GM23338 (cell line): ENCODE data around the gene MTNR1B. TPM values are rescaled to one million over a fixed set of nuclear protein-coding genes. Genes with fewer than 3 reads are reported as not detected.

Experiments
- ATAC-seq: fragments of 200-7000 bp; cut with Tn5 transposase; 3 replicates; pipeline ENCODE4 v1.9.1; 2020
- DNase-seq: peaks from one replicate; pipeline ENCODE4 v3.0.0-alpha.2; 2015; ENCODE audit warnings: low spot score
- H2AFZ ChIP-seq: fragments of 200-600 bp; sonication (generic); 2 replicates; pipeline ENCODE4 v1.8.0; 2016; ENCODE audit warnings: antibody characterized with exemption, mild to moderate bottlenecking, moderate library complexity
- H3F3A ChIP-seq: fragments of 200-600 bp; sonication (generic); replicated peaks from 2 replicates; pipeline ENCODE4 v1.8.0; 2017; ENCODE audit warnings: antibody characterized with exemption, mixed run types, low read depth
- H3K27ac ChIP-seq: fragments of 200-600 bp; sonication (generic); 2 replicates; pipeline ENCODE4 v1.6.1; 2016; ENCODE audit warnings: low read depth
- H3K27me3 ChIP-seq: fragments of 200-600 bp; sonication (generic); 2 replicates; pipeline ENCODE4 v1.8.0; 2016; ENCODE audit warnings: mild to moderate bottlenecking, mixed run types, moderate library complexity; ENCODE audit not compliant: insufficient read depth
- H3K36me3 ChIP-seq: fragments of 200-600 bp; sonication (generic); 2 replicates; pipeline ENCODE4 v1.8.0; 2016; ENCODE audit warnings: mild to moderate bottlenecking; ENCODE audit not compliant: insufficient read depth
- H3K4me1 ChIP-seq: fragments of 200-600 bp; sonication (generic); 2 replicates; pipeline ENCODE4 v1.8.0; 2016; ENCODE audit warnings: mild to moderate bottlenecking, moderate library complexity; ENCODE audit not compliant: insufficient read depth
- H3K4me2 ChIP-seq: fragments of 200-600 bp; sonication (generic); 2 replicates; pipeline ENCODE4 v1.7.1; 2017; ENCODE audit warnings: mixed run types
- H3K4me3 ChIP-seq: fragments of 200-600 bp; sonication (generic); 2 replicates; pipeline ENCODE4 v1.6.1; 2016; ENCODE audit warnings: mixed run types
- H3K79me2 ChIP-seq: fragments of 200-600 bp; sonication (generic); replicated peaks from 2 replicates; pipeline ENCODE4 v1.8.0; 2017; ENCODE audit warnings: mild to moderate bottlenecking; ENCODE audit not compliant: insufficient read depth
- H3K9me2 ChIP-seq: fragments of 200-600 bp; sonication (generic); 2 replicates; pipeline ENCODE4 v1.8.0; 2017; ENCODE audit not compliant: insufficient read depth
- H4K20me1 ChIP-seq: fragments of 200-600 bp; sonication (generic); replicated peaks from 2 replicates; pipeline ENCODE4 v1.8.0; 2017; ENCODE audit warnings: mild to moderate bottlenecking; ENCODE audit not compliant: insufficient read depth
- H3K27ac Mint-ChIP-seq: 2 replicates; pipeline ENCODE4 v1.8.0; 2020; ENCODE audit warnings: inconsistent platforms, mild to moderate bottlenecking, moderate library complexity, mixed read lengths
- H3K27me3 Mint-ChIP-seq: 3 replicates; pipeline ENCODE4 v1.8.0; 2022; ENCODE audit warnings: low read depth, mild to moderate bottlenecking, moderate library complexity, mixed read lengths, inconsistent platforms; ENCODE audit not compliant: insufficient read depth, poor library complexity
- H3K36me3 Mint-ChIP-seq: 3 replicates; pipeline ENCODE4 v1.8.0; 2021; ENCODE audit warnings: low read depth, mild to moderate bottlenecking, inconsistent platforms, moderate library complexity, mixed read lengths
- H3K4me1 Mint-ChIP-seq: 3 replicates; pipeline ENCODE4 v1.8.0; 2020; ENCODE audit warnings: mild to moderate bottlenecking, inconsistent platforms, mixed read lengths
- H3K4me3 Mint-ChIP-seq: 3 replicates; pipeline ENCODE4 v1.8.0; 2021; ENCODE audit warnings: moderate library complexity, mild to moderate bottlenecking, inconsistent platforms, mixed read lengths
- H3K9me3 Mint-ChIP-seq: 3 replicates; pipeline ENCODE4 v1.8.0; 2020; ENCODE audit warnings: moderate library complexity, mild to moderate bottlenecking, inconsistent platforms, mixed read lengths
- CREB1 ChIP-seq: fragments of 250-450 bp; sonication (Bioruptor Pico); IDR thresholded peaks from 2 replicates; pipeline ENCODE4 v1.5.0; 2020; ENCODE audit warnings: low read depth, mild to moderate bottlenecking, moderate library complexity
- CTCF ChIP-seq, 2 experiments: fragments of 200-600 bp in 1 of 2; sonication (generic) in 1 of 2; conservative IDR thresholded peaks; 2 replicates each; pipeline versions ENCODE4 v1.5.1 to v1.6.1; 2016 to 2017; ENCODE audit warnings: antibody characterized with exemption in 2 of 2, low read depth in 2 of 2, mild to moderate bottlenecking in 2 of 2, moderate library complexity in 1 of 2
- EZH2 ChIP-seq: fragments of 200-600 bp; sonication (generic); IDR thresholded peaks from one replicate; pipeline ENCODE4 v1.8.0; 2017; ENCODE audit warnings: antibody characterized with exemption, mild to moderate bottlenecking, low read depth; ENCODE audit not compliant: unreplicated experiment
- EZH2phosphoT487 ChIP-seq: fragments of 200-600 bp; sonication (generic); IDR thresholded peaks from one replicate; pipeline ENCODE4 v1.8.1; 2018; ENCODE audit warnings: antibody characterized with exemption; ENCODE audit not compliant: unreplicated experiment
- JUNB ChIP-seq: IDR thresholded peaks from one replicate; pipeline ENCODE4 v1.6.1; 2016; ENCODE audit warnings: antibody characterized with exemption; ENCODE audit not compliant: unreplicated experiment
- STAT1 ChIP-seq: IDR thresholded peaks from one replicate; pipeline ENCODE4 v1.6.1; 2016; ENCODE audit warnings: antibody characterized with exemption; ENCODE audit not compliant: unreplicated experiment
- ZNF114 ChIP-seq: fragments of 250-450 bp; sonication (Bioruptor Pico); IDR thresholded peaks from 2 replicates; pipeline ENCODE4 v1.5.0; 2020; ENCODE audit warnings: mild to moderate bottlenecking, moderate library complexity
- polyA plus RNA-seq: library from polyadenylated mRNA; unstranded; fragments of >200 nt; fragmentation: Nextera tagmentation; extraction: Ambion mirVana; gene quantifications from 2 replicates; pipeline ENCODE4 v1.2.1, GENCODE V29; 2016
- total RNA-seq: library from RNA; depleted of rRNA; stranded (reverse); fragments of >200 nt; shearing (Covaris generic); gene quantifications from 2 replicates; pipeline ENCODE4 v1.2.3, GENCODE V29; 2014

The MTNR1B gene
- total and polyA plus RNA-seq, 2 experiments from 2014 or later, result not detected

- no peaks in the 10 kb centered on the region for H3K27me3 ChIP-seq
- peak; percentile 66 for ATAC-seq
- H3K4me1 Mint-ChIP-seq, result 0 out of 3 replicates have a peak, but pooled peaks cover 6% of the 10 kb centered on the region
- no peaks in the 10 kb centered on the region for H3K9me2 ChIP-seq
- H3K4me2 ChIP-seq, result no peak overlapping the region
- H3K79me2 ChIP-seq, result no peaks in the 10 kb centered on the region
- H3K4me3 Mint-ChIP-seq, result no peak overlapping the region
- no peak overlapping the region for H3K27ac Mint-ChIP-seq
- no peak overlapping the region for H2AFZ ChIP-seq
- H4K20me1 ChIP-seq, result no peaks in the 10 kb centered on the region
- H3K4me1 ChIP-seq, result no peaks in the 10 kb centered on the region
- peaks cover 5% of the 10 kb centered on the region for H3K27me3 Mint-ChIP-seq
- H3K27ac ChIP-seq, result no peak overlapping the region
- peaks cover 15% of the 10 kb centered on the region; the same call in 2 of the 3 replicates for H3K36me3 Mint-ChIP-seq
- H3K4me3 ChIP-seq, result no peak overlapping the region
- DNase-seq, result peak; percentile 44
- TF ChIP-seq JUNB, result no peak
- peak; percentile 30 to 47 for TF ChIP-seq CTCF (conservative IDR thresholded peaks at IDR 0.05; ENCODE audit: low read depth in 2 of 2)
- H3F3A ChIP-seq, result no peaks in the 10 kb centered on the region
- H3K36me3 ChIP-seq, result no peaks in the 10 kb centered on the region
- peaks cover 26% of the 10 kb centered on the region for H3K9me3 Mint-ChIP-seq
Measured at GRCh38 chr11:93017821-93018690, 48.6 kb downstream of the MTNR1B start.

GRCh38 chr11:93020248-93021046 lies 51.0 kb downstream of the MTNR1B start:
- Mint-ChIP-seq H3K4me1 (0 out of 3 replicates have a peak, but pooled peaks cover 6% of the 10 kb centered on the region), H3K4me3 (no peak overlapping the region), H3K27me3 (peaks cover under 1% of the 10 kb centered on the region), H3K27ac (no peak overlapping the region), H3K36me3 (peaks cover 13% of the 10 kb centered on the region; the same call in 1 of the 3 replicates), H3K9me3 (peaks cover 26% of the 10 kb centered on the region)
- Histone ChIP-seq H3K79me2 (no peaks in the 10 kb centered on the region), H4K20me1 (no peaks in the 10 kb centered on the region), H3K27me3 (no peaks in the 10 kb centered on the region), H3K27ac (no peak overlapping the region), H2AFZ (peak overlapping the region; percentile 61), H3K4me3 (no peak overlapping the region), H3K36me3 (no peaks in the 10 kb centered on the region), H3K4me2 (no peak overlapping the region), H3K9me2 (no peaks in the 10 kb centered on the region), H3K4me1 (no peaks in the 10 kb centered on the region), H3F3A (no peaks in the 10 kb centered on the region)
- no peak for TF ChIP-seq CREB1 (CRISPR knock-in tag)
- TF ChIP-seq JUNB, result no peak
- ATAC-seq (no peak; the same call in 2 of the 3 replicates), DNase-seq (no peak)

GRCh38 chr11:93024369-93024768 lies 54.9 kb downstream of the MTNR1B start:
- H3K27me3 ChIP-seq, result no peaks in the 10 kb centered on the region
- no peaks in the 10 kb centered on the region for H3K79me2 ChIP-seq
- DNase-seq (no peak), ATAC-seq (no peak)
- H4K20me1 ChIP-seq, result no peaks in the 10 kb centered on the region
- H3K27me3 Mint-ChIP-seq, result no peaks in the 10 kb centered on the region
- H3K4me3 ChIP-seq, result no peak overlapping the region
- H3K4me1 Mint-ChIP-seq, result 0 out of 3 replicates have a peak, but pooled peaks cover 6% of the 10 kb centered on the region
- H3K9me2 ChIP-seq, result no peaks in the 10 kb centered on the region
- no peak overlapping the region for H3K4me2 ChIP-seq
- no peak overlapping the region for H3K27ac ChIP-seq
- no peak overlapping the region for H3K4me3 Mint-ChIP-seq
- no peak overlapping the region for H2AFZ ChIP-seq
- no peaks in the 10 kb centered on the region for H3K4me1 ChIP-seq
- no peaks in the 10 kb centered on the region for H3F3A ChIP-seq
- no peaks in the 10 kb centered on the region for H3K9me3 Mint-ChIP-seq
- no peak overlapping the region for H3K27ac Mint-ChIP-seq
- no peaks in the 10 kb centered on the region for H3K36me3 ChIP-seq
- no peaks in the 10 kb centered on the region for H3K36me3 Mint-ChIP-seq
- TF ChIP-seq EZH2 (no peak), ZNF114 (CRISPR knock-in tag) (no peak), EZH2phosphoT487 (no peak), STAT1 (no peak)
